Skin epidermis (tissue), 12 donors: Measurements from ENCODE around the gene SEL1L2.
A peak's percentile ranks its signal among the peaks of the same experiment; 100 is the strongest.

Experiments used
- H3K27ac ChIP-seq, 21 experiments: fragments of 200-600 bp; sonication (generic) in 11 of 21; one replicate each; pipeline ENCODE4 v1.5.0; 2020; ENCODE audit warnings: mild to moderate bottlenecking in 3 of 21, inconsistent platforms in 2 of 21, moderate library complexity in 2 of 21
- H3K4me3 ChIP-seq, 7 experiments: fragments of 200-600 bp; sonication (generic) in 2 of 7; one replicate each; pipeline ENCODE4 v1.5.0; 2020; ENCODE audit warnings: inconsistent platforms in 2 of 7, mild to moderate bottlenecking in 2 of 7, moderate library complexity in 1 of 7

The SEL1L2 gene

GRCh38 chr20:13934992-13935894 lies 55.2 kb downstream of the SEL1L2 start:
- Histone ChIP-seq H3K27ac (no peak overlapping the region), H3K4me3 (no peak overlapping the region)

DNA sequence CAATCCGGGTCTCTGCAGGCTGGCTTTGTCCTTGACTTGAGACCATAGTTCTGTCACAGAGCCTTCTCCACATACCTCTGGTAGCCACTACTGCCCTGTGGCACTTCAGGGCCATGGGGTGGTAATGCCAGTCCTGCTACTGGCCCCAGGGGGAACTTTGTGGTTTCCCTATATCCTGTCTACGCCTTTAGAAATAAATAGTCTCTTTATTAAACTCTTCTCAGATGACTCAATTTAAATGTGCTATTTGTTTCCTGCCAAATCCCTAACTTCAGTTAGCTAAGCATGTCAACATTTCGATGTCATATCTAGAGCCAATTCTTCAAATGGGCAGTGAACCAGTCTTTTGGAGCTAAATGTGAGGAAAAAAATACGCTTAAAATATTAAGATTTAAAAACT lies 60.1 kb downstream of the SEL1L2 start:
- no peak overlapping the region for H3K27ac ChIP-seq

DNA sequence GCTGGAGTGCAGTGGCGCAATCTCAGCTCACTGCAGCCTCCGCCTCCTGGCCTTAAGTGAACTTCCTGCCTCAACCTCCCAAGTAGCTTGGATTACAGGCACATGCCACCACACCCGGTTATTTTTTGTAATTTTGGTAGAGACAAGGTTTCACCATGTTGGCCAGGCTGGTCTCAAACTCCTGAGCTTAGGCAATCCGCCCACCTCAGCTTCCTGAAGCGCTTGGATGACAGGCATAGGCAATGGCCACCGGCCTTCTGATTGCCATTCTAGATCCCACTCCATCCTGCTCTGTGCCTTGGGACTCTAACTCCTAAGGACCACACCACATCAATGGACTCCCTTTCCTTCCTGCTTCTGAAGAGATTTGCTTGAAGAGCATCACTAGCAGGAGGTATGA lies 60.6 kb downstream of the SEL1L2 start:
- Histone ChIP-seq H3K4me3 (no peak overlapping the region), H3K27ac (no peak overlapping the region)

More for the DNA sequence above, 60.1 kb downstream of the SEL1L2 start:
- H3K4me3 ChIP-seq = no peak overlapping the region

DNA sequence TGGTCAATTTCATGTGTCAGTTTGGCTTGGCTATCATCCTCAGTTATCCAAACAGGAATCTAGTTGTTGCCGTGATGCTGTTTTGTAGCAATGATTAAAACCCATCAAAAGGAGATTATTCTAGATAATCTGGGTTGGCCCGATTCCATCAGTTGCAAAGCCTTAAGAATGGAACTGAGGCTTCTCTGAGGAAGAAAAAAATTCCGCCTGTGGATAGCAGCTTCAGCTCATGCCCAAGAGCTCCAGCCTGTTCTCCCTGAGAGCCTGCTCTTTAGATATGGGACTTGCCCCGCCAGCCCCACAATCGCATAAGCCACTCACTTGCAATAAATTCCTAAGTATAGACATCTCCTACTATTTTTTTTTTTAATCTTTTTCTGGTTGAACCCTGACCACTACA lies 61.5 kb downstream of the SEL1L2 start:
- Histone ChIP-seq H3K4me3 (no peak overlapping the region), H3K27ac (no peak overlapping the region)

- no peak overlapping the region for H3K4me3 ChIP-seq
- H3K27ac ChIP-seq = no peak overlapping the region
Measured at GRCh38 chr20:13927171-13927570, 63.2 kb downstream of the SEL1L2 start.

GRCh38 chr20:13922241-13922640 lies 68.2 kb downstream of the SEL1L2 start:
- Histone ChIP-seq H3K27ac (no peak overlapping the region), H3K4me3 (no peak overlapping the region)

- Histone ChIP-seq H3K27ac (no peak overlapping the region), H3K4me3 (no peak overlapping the region)
Measured at GRCh38 chr20:13915284-13915683, 75.1 kb downstream of the SEL1L2 start.

GRCh38 chr20:13913572-13913971 lies 76.8 kb downstream of the SEL1L2 start:
- Histone ChIP-seq H3K4me3 (no peak overlapping the region), H3K27ac (peak overlapping the region in 1 of 21 experiments; percentile 35)

GRCh38 chr20:13913131-13913530 lies 77.3 kb downstream of the SEL1L2 start:
- no peak overlapping the region for H3K4me3 ChIP-seq

GRCh38 chr20:13910492-13910891 lies 79.9 kb downstream of the SEL1L2 start:
- H3K27ac ChIP-seq = no peak overlapping the region
- no peak overlapping the region for H3K4me3 ChIP-seq

More at GRCh38 chr20:13913131-13913530, 77.3 kb downstream of the SEL1L2 start:
- peak overlapping the region in 1 of 21 experiments; percentile 35 for H3K27ac ChIP-seq

GRCh38 chr20:13909067-13909466 lies 81.3 kb downstream of the SEL1L2 start:
- Histone ChIP-seq H3K27ac (no peak overlapping the region), H3K4me3 (no peak overlapping the region)

DNA sequence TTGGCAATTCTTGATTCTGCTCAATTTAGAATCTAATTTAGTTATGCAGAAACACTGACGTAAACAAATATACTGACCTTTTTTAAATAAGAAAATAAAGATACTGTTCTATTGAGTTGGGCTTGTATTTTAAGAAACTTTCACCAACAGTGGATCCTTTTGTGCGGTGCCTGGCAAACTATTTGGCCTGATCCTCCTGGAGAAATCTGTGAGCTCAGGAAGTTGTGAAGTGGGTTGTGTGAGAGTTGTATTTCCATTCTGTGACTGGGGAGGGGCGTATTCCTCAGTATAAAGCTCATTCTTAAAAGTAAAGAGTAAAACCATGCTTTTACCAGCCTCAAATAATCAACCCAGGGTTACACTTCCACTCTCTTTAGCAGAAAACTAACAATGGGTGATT lies 85.6 kb downstream of the SEL1L2 start:
- no peak overlapping the region for H3K27ac ChIP-seq
- no peak overlapping the region for H3K4me3 ChIP-seq

- H3K27ac ChIP-seq = no peak overlapping the region
- no peak overlapping the region for H3K4me3 ChIP-seq
Measured at GRCh38 chr20:13900496-13900895, 89.9 kb downstream of the SEL1L2 start.

- H3K4me3 ChIP-seq = no peak overlapping the region
- no peak overlapping the region for H3K27ac ChIP-seq
Measured at GRCh38 chr20:13898012-13898612, 92.3 kb downstream of the SEL1L2 start.

DNA sequence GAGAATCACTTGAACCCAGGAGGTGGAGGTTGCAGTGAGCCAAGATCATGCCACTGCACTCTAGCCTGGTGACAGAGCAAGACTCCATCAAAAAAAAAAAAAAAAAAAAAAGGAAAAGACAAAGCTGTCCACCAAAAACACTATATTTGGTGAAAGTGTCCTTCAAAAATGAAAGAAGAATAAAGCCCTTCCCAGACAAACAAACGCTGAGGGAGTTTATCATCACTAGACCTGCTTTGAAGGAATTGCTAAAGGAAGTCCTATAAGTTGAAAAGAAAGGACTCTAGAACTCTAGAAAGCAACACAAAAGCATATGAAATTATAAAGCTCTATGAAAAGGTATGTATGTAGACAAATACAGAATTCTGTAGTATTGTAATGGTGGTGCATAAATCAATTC lies 98.8 kb downstream of the SEL1L2 start:
- Histone ChIP-seq H3K4me3 (no peak overlapping the region), H3K27ac (no peak overlapping the region)

DNA sequence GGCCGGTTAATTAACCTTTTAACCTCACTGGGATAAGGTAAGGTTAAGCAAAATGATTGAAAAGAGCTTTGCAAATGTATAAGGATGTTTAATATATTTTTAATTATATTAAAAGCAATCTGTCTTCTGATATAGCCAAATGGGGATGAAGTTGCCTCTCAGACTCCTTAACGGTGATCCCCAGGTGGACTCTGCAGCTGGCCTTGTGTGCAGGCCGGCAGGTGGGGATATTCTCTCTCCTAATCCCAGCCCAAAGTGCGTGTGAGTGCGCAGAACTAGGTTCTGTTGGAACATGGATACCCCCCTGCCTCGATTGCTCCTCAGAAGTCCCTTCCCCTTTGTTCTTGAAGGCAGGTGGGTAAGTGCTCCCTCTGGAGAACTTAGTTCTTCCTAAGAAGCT lies 105.6 kb downstream of the SEL1L2 start:
- Histone ChIP-seq H3K4me3 (no peak overlapping the region), H3K27ac (no peak overlapping the region)

DNA sequence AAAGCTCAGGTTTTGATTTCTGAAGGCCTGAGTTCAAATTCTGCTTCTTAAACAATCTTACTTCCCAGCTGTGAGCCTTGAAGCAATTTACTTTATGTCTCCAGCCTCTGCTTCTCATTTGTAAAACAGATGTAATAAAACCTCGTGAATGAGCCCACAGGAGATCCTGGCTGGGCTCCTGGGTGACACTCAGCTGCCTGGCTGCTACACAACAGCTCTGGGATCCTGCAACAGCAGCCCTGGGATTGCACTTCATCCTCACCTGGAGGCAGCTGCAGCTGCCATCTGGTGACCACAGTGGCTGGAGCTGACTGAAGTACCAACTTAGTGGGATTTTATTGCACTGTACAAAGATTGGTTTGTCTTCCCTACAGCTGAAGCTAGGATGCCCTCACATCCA lies 107.0 kb downstream of the SEL1L2 start:
- no peak overlapping the region for H3K27ac ChIP-seq
- H3K4me3 ChIP-seq = no peak overlapping the region

- no peak overlapping the region for H3K4me3 ChIP-seq
- H3K27ac ChIP-seq = no peak overlapping the region
Measured at GRCh38 chr20:13878566-13878965, 111.8 kb downstream of the SEL1L2 start.

DNA sequence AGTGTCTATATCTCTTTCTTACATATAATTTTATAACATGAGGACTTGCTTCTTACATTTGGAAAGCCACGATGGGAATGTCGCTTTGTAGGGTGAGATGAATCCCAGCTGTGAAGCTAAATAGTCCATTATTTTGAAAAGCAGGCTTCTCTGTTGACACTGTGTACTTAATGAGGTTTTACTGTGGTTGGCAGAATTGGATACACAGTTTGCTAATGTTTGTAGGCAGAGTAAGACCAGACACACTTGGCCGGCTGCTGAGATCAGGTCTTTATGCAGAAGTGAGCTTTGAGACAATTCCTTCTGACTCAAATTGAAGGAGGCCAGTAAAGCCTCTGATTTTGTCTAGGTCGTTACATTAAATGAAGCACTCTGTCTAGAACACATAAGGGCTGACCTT lies 112.6 kb downstream of the SEL1L2 start:
- Histone ChIP-seq H3K27ac (no peak overlapping the region), H3K4me3 (no peak overlapping the region)

GRCh38 chr20:13875265-13875811 lies 115.1 kb downstream of the SEL1L2 start:
- H3K27ac ChIP-seq = no peak overlapping the region
- no peak overlapping the region for H3K4me3 ChIP-seq
